DND-41 (cell line): ENCODE measurements around the gene PSME3IP1.

Experiments
- EZH2 ChIP-seq: IDR thresholded peaks from 3 replicates; pipeline ENCODE4 v1.6.1; 2012; ENCODE audit warnings: borderline replicate concordance, low read depth, mild to moderate bottlenecking, moderate library complexity, low read length, inconsistent platforms; ENCODE audit not compliant: severe bottlenecking
- TF ChIP-seq, protein P1 (sequence below): IDR thresholded peaks from 2 replicates; pipeline ENCODE4 v1.5.1; 2012; ENCODE audit warnings: borderline replicate concordance, low read length, moderate library complexity, mild to moderate bottlenecking; ENCODE audit not compliant: poor library complexity, severe bottlenecking; ENCODE audit errors: extremely low read depth

DNA sequence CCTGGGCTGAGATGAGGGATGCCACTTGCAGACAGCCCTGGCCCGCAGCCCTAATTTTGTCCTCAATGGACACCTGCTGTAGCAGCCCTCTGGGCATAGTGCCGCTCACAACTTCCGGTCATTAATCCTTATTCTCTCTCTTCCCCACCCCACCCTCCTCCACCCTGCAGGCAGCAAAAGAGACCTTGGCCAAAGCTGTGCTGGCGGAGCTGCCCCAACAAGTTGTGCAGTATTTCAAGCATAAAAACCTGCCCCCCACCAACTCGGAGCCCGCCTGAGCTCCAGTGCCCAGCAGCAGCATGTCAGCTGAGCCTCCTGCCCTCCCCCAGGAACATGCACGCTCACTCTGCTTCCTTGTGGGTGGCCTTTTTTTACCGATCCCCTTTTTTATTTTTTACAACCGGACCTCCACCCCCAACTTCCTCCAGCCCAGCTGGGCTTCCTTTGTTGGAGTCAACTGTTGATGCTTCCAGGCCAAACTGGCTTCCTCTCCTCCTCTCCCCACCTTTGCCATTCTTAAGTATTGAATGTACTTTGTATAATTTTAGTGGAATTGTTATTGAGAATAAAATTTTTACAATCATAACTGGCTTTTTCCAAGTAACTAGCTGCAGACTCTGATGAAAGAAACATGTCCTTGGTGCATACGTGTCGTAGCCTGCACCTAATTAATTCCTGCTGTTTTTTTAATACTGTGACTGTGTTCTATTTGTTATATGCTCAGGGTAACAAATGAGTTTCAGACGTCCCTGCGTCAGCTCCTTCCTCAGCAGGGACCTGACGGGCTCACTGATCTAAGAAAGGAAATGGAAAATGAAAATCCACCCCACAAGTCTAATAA, 38.2 kb downstream of the PSME3IP1 start:
- TF ChIP-seq, protein P1, sequence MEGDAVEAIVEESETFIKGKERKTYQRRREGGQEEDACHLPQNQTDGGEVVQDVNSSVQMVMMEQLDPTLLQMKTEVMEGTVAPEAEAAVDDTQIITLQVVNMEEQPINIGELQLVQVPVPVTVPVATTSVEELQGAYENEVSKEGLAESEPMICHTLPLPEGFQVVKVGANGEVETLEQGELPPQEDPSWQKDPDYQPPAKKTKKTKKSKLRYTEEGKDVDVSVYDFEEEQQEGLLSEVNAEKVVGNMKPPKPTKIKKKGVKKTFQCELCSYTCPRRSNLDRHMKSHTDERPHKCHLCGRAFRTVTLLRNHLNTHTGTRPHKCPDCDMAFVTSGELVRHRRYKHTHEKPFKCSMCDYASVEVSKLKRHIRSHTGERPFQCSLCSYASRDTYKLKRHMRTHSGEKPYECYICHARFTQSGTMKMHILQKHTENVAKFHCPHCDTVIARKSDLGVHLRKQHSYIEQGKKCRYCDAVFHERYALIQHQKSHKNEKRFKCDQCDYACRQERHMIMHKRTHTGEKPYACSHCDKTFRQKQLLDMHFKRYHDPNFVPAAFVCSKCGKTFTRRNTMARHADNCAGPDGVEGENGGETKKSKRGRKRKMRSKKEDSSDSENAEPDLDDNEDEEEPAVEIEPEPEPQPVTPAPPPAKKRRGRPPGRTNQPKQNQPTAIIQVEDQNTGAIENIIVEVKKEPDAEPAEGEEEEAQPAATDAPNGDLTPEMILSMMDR = no peak
- no peak for TF ChIP-seq EZH2
